ENCODE results near the gene TOB1. TPM values are rescaled to one million over a fixed set of nuclear protein-coding genes. Genes with fewer than 3 reads are reported as not detected.

Gene TOB1, protein sequence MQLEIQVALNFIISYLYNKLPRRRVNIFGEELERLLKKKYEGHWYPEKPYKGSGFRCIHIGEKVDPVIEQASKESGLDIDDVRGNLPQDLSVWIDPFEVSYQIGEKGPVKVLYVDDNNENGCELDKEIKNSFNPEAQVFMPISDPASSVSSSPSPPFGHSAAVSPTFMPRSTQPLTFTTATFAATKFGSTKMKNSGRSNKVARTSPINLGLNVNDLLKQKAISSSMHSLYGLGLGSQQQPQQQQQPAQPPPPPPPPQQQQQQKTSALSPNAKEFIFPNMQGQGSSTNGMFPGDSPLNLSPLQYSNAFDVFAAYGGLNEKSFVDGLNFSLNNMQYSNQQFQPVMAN
- polyA plus RNA-seq (2012; rRNA removed), result 19.3 and 21.8 TPM in 2 replicates
- 18.3 and 22.8 TPM in 2 replicates for polyA plus RNA-seq (2012; cell fraction: cytosol; rRNA removed)
- polyA plus RNA-seq (2012; cell fraction: nucleus; rRNA removed), result 14.2 and 22.7 TPM in 2 replicates

DNA sequence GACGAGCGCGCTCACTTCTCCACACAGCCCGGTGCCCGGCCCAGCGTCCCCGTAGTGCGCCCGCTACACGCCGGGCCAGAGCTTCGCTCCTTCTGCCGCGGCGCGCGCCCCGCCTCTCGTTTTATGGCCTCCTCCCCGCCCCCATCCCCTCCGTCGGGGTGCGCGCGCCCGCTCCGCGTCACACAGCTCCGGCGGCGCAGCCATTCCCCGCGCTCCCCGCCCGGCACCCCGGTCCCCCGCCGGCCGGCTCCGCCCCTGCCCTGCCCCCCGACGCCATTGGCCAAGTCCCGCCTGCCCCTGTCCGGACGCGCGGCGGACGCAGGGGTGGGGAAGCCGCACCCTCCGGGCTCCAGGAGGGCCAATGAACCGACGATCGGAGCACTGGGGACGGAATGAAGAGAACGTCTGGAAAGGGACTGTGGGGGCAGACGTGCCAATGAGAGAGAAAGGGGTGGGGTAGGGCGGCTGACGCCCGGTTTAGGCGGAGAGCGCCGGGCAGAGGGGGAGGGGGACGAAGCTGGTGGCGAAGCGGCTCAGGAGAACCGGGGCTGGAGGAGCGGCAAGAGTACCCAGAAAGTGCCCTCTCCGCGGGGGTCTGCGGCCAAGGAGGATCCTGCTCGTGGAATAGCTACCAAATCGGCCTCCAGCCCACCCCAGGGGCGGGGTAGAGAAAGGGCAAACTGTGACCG, at the start of gene TOB1:
Gene TOB1 (minus strand): TSS at position 94 of the 689 bp plus-strand sequence. CDS start 2,337 bp downstream, outside the sequence.
- no peaks in the 10 kb centered on the region for H3K9me3 ChIP-seq
- CTCF ChIA-PET, result interaction anchor here (0.5 to 22.4 kb wide), 18 partner anchors 16 to 748 kb away, joined by 3 to 820 read pairs (median 3); partner anchors contain the start of gene NME1
- POLR2A ChIA-PET, result interaction anchor here (0.6 to 9.4 kb wide), 58 partner anchors 9 to 523 kb away, joined by 3 to 609 read pairs (median 5); partner anchors contain the start of genes CACNA1G, LUC7L3, NME1 and NME2
- WGBS (ENCODE audit: low lambda C conversion rate), result 1% methylated on average over 47 of the region's 75 CpGs
- H3K27ac ChIP-seq (ENCODE audit: low read depth in 2 of 2, low read length in 1 of 2), result peak within 1 kb of the TSS; percentile 97 to 100
- DNase-seq, result peak; percentile 99
- no peaks in the 10 kb centered on the region for H3K27me3 ChIP-seq (ENCODE audit: insufficient read depth)
- H3K4me3 ChIP-seq (ENCODE audit: low read depth in 2 of 2, low read length in 1 of 2), result peak within 1 kb of the TSS; percentile 79 to 90
- peaks cover 31% of the 10 kb centered on the region for H3F3A ChIP-seq (replicated peaks; ENCODE audit: insufficient read depth)
- peaks cover 36% of the 10 kb centered on the region for H4K20me1 ChIP-seq (ENCODE audit: insufficient read depth)
- peak within 1 kb of the TSS; percentile 91 for H3K4me2 ChIP-seq
- peak within 1 kb of the TSS; percentile 82 for H3K9ac ChIP-seq
- H3K4me1 ChIP-seq (ENCODE audit: control insufficient read depth in 1 of 2, insufficient read depth in 2 of 2, low read depth in 1 of 2, low read length in 1 of 2), result peaks cover 7 to 33% of the 10 kb centered on the region in 2 experiments; a peak in 2 of 4 replicates
- H3K9me2 ChIP-seq, result no peaks in the 10 kb centered on the region
- peak within 1 kb of the TSS; percentile 65 for H2AFZ ChIP-seq (ENCODE audit: low read depth)
- H3K36me3 ChIP-seq (replicated peaks in 1 of 2; ENCODE audit: control insufficient read depth in 1 of 2, insufficient read depth in 2 of 2, low read length in 1 of 2), result peaks cover 19 to 24% of the 10 kb centered on the region in 2 experiments
- peaks cover 53% of the 10 kb centered on the region for H3K79me2 ChIP-seq (ENCODE audit: insufficient read depth)
- TF ChIP-seq NRF1 (IDR thresholded peaks at IDR 0.05; ENCODE audit: low read depth, low read length) (peak; percentile 60), RCOR1 (IDR thresholded peaks at IDR 0.05; ENCODE audit: low read length) (peak; percentile 70), SIN3A (IDR thresholded peaks at IDR 0.05; ENCODE audit: borderline replicate concordance, low read depth, low read length) (peak; percentile 95), GATA2 (CRISPR knock-in tag; IDR thresholded peaks at IDR 0.05) (0 out of 2 replicates have a peak, but pooled peaks have one; percentile 13), TCF12 (IDR thresholded peaks at IDR 0.05) (peak; percentile 39; the same call in 1 of the 2 replicates), ELF1 (IDR thresholded peaks at IDR 0.05) (no peak; the same call in 1 of the 2 replicates), JUND (IDR thresholded peaks at IDR 0.05) (peak; percentile 16; the same call in 1 of the 2 replicates), MEF2A (IDR thresholded peaks at IDR 0.05; ENCODE audit: borderline replicate concordance, low read depth) (no peak; the same call in 1 of the 2 replicates), FOXJ3 (CRISPR knock-in tag; IDR thresholded peaks at IDR 0.05) (peak; percentile 28; the same call in 1 of the 2 replicates), RFX5 (IDR thresholded peaks at IDR 0.05; ENCODE audit: low read length) (peak; percentile 61; the same call in 1 of the 2 replicates), YY1 (IDR thresholded peaks at IDR 0.05; ENCODE audit: low read depth) (peak; percentile 65; the same call in 1 of the 2 replicates), FOSL2 (IDR thresholded peaks at IDR 0.05; ENCODE audit: borderline replicate concordance, low read depth) (peak; percentile 28; the same call in 1 of the 2 replicates), TEAD4 (IDR thresholded peaks at IDR 0.05; ENCODE audit: borderline replicate concordance, insufficient read depth) (0 out of 2 replicates have a peak, but pooled peaks have one; percentile 29), EP300 (IDR thresholded peaks at IDR 0.05; ENCODE audit: borderline replicate concordance in 1 of 2, low read depth in 1 of 2, low read length in 1 of 2) (0 out of 4 replicates have a peak, but pooled peaks of 1 of the 2 experiments have one; percentile 12), MXI1 (IDR thresholded peaks at IDR 0.05; ENCODE audit: low read depth, low read length) (no peak; the same call in none of the 2 replicates), RAD21 (IDR thresholded peaks at IDR 0.05; ENCODE audit: low read length) (no peak; the same call in 1 of the 2 replicates), SMC3 (IDR thresholded peaks at IDR 0.05; ENCODE audit: low read depth, low read length) (0 out of 2 replicates have a peak, but pooled peaks have one; percentile 25), RXRA (IDR thresholded peaks at IDR 0.05; ENCODE audit: borderline replicate concordance, low read depth) (no peak), CHD2 (IDR thresholded peaks at IDR 0.05; ENCODE audit: low read length, partially characterized antibody) (peak; percentile 96)
- TF ChIP-seq, protein P1, sequence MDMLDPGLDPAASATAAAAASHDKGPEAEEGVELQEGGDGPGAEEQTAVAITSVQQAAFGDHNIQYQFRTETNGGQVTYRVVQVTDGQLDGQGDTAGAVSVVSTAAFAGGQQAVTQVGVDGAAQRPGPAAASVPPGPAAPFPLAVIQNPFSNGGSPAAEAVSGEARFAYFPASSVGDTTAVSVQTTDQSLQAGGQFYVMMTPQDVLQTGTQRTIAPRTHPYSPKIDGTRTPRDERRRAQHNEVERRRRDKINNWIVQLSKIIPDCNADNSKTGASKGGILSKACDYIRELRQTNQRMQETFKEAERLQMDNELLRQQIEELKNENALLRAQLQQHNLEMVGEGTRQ (IDR thresholded peaks at IDR 0.05; ENCODE audit: borderline replicate concordance, low read depth, low read length), result no peak
- TF ChIP-seq, protein P2, sequence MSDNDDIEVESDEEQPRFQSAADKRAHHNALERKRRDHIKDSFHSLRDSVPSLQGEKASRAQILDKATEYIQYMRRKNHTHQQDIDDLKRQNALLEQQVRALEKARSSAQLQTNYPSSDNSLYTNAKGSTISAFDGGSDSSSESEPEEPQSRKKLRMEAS (IDR thresholded peaks at IDR 0.05; ENCODE audit: low read depth), result 0 out of 2 replicates have a peak, but pooled peaks have one; percentile 38
- TF ChIP-seq, protein P3, sequence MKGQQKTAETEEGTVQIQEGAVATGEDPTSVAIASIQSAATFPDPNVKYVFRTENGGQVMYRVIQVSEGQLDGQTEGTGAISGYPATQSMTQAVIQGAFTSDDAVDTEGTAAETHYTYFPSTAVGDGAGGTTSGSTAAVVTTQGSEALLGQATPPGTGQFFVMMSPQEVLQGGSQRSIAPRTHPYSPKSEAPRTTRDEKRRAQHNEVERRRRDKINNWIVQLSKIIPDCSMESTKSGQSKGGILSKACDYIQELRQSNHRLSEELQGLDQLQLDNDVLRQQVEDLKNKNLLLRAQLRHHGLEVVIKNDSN (IDR thresholded peaks at IDR 0.05; ENCODE audit: borderline replicate concordance, low read depth), result no peak
- TF ChIP-seq, protein P4, sequence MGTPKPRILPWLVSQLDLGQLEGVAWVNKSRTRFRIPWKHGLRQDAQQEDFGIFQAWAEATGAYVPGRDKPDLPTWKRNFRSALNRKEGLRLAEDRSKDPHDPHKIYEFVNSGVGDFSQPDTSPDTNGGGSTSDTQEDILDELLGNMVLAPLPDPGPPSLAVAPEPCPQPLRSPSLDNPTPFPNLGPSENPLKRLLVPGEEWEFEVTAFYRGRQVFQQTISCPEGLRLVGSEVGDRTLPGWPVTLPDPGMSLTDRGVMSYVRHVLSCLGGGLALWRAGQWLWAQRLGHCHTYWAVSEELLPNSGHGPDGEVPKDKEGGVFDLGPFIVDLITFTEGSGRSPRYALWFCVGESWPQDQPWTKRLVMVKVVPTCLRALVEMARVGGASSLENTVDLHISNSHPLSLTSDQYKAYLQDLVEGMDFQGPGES (IDR thresholded peaks at IDR 0.05; ENCODE audit: low read depth, low read length), result no peak
- TF ChIP-seq, protein P5, sequence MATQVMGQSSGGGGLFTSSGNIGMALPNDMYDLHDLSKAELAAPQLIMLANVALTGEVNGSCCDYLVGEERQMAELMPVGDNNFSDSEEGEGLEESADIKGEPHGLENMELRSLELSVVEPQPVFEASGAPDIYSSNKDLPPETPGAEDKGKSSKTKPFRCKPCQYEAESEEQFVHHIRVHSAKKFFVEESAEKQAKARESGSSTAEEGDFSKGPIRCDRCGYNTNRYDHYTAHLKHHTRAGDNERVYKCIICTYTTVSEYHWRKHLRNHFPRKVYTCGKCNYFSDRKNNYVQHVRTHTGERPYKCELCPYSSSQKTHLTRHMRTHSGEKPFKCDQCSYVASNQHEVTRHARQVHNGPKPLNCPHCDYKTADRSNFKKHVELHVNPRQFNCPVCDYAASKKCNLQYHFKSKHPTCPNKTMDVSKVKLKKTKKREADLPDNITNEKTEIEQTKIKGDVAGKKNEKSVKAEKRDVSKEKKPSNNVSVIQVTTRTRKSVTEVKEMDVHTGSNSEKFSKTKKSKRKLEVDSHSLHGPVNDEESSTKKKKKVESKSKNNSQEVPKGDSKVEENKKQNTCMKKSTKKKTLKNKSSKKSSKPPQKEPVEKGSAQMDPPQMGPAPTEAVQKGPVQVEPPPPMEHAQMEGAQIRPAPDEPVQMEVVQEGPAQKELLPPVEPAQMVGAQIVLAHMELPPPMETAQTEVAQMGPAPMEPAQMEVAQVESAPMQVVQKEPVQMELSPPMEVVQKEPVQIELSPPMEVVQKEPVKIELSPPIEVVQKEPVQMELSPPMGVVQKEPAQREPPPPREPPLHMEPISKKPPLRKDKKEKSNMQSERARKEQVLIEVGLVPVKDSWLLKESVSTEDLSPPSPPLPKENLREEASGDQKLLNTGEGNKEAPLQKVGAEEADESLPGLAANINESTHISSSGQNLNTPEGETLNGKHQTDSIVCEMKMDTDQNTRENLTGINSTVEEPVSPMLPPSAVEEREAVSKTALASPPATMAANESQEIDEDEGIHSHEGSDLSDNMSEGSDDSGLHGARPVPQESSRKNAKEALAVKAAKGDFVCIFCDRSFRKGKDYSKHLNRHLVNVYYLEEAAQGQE (IDR thresholded peaks at IDR 0.05; ENCODE audit: low read depth, low read length), result peak; percentile 85
